GM23338 (cell line): ENCODE results near the gene KSR2.

Experiments used
- CREB1 ChIP-seq: fragments of 250-450 bp; sonication (Bioruptor Pico); IDR thresholded peaks from 2 replicates; pipeline ENCODE4 v1.5.0; 2020; ENCODE audit warnings: low read depth, mild to moderate bottlenecking, moderate library complexity
- CTCF ChIP-seq, 2 experiments: fragments of 200-600 bp in 1 of 2; sonication (generic) in 1 of 2; conservative IDR thresholded peaks; 2 replicates each; pipeline versions ENCODE4 v1.5.1 to v1.6.1; 2016 to 2017; ENCODE audit warnings: antibody characterized with exemption in 2 of 2, low read depth in 2 of 2, mild to moderate bottlenecking in 2 of 2, moderate library complexity in 1 of 2
- ETS1 ChIP-seq: IDR thresholded peaks from 2 replicates; pipeline ENCODE4 v1.6.1; 2016; ENCODE audit warnings: antibody characterized with exemption
- EZH2 ChIP-seq: fragments of 200-600 bp; sonication (generic); IDR thresholded peaks from one replicate; pipeline ENCODE4 v1.8.0; 2017; ENCODE audit warnings: antibody characterized with exemption, mild to moderate bottlenecking, low read depth; ENCODE audit not compliant: unreplicated experiment
- EZH2phosphoT487 ChIP-seq: fragments of 200-600 bp; sonication (generic); IDR thresholded peaks from one replicate; pipeline ENCODE4 v1.8.1; 2018; ENCODE audit warnings: antibody characterized with exemption; ENCODE audit not compliant: unreplicated experiment
- JUNB ChIP-seq: IDR thresholded peaks from one replicate; pipeline ENCODE4 v1.6.1; 2016; ENCODE audit warnings: antibody characterized with exemption; ENCODE audit not compliant: unreplicated experiment
- NANOG ChIP-seq: IDR thresholded peaks from 2 replicates; pipeline ENCODE4 v1.6.1; 2016; ENCODE audit warnings: antibody characterized with exemption, borderline replicate concordance
- POLR2AphosphoS5 ChIP-seq: IDR thresholded peaks from 2 replicates; pipeline ENCODE4 v1.6.1; 2016; ENCODE audit warnings: antibody characterized with exemption, low read depth
- STAT1 ChIP-seq: IDR thresholded peaks from one replicate; pipeline ENCODE4 v1.6.1; 2016; ENCODE audit warnings: antibody characterized with exemption; ENCODE audit not compliant: unreplicated experiment
- ZNF114 ChIP-seq: fragments of 250-450 bp; sonication (Bioruptor Pico); IDR thresholded peaks from 2 replicates; pipeline ENCODE4 v1.5.0; 2020; ENCODE audit warnings: mild to moderate bottlenecking, moderate library complexity
- ZNF331 ChIP-seq: fragments of 250-450 bp; sonication (Bioruptor Pico); IDR thresholded peaks from 2 replicates; pipeline ENCODE4 v1.5.0; 2020; ENCODE audit warnings: low read depth, mild to moderate bottlenecking, moderate library complexity
- TF ChIP-seq, protein P1 (sequence below): IDR thresholded peaks from one replicate; pipeline ENCODE4 v1.6.1; 2018; ENCODE audit warnings: antibody characterized with exemption; ENCODE audit not compliant: unreplicated experiment
- TF ChIP-seq, protein P2 (sequence below): fragments of 250-450 bp; sonication (Bioruptor Pico); IDR thresholded peaks from 2 replicates; pipeline ENCODE4 v1.5.0; 2020; ENCODE audit warnings: mild to moderate bottlenecking, moderate library complexity

DNA sequence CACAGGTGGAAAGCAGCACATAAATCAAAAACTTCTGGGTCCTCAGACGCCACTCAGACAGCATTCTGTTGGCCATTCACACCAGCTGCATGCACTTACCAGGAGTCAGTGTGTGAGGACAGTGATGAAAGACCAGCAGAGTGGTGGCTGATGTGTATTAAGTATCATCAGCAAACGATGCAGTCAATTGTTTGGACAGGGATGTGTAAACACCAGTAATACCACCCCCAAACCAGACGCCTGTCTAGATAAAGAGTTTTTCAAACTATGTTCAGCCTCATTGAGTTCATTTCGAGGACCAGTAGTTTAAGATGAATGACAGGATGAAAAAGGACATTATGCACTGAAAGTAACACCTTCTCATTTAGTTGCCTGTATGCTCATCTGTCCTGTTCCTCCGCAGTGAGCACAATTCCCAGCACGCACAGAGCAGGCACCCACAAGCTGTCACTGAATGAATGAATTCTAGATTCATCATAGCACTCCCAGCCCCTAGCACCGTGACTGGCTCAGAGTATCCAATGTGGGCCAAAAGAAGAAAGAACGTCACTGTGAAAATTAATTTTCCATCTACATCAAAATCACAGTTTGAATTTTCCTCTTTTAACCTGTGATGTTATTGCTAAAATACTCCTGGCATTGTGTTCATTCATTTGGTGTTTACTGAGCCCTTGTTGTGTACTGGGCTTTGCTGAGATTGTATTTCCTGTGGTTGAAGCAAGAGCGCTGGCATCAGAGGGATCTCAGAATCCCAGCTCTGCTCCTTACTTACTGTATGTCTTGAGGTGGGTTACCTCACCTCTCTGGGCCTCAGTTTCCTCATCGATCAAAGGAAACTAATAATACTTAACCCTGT lies 482.6 kb downstream of the KSR2 start:
- TF ChIP-seq ETS1 (no peak), CTCF (conservative IDR thresholded peaks at IDR 0.05; ENCODE audit: low read depth in 2 of 2) (no peak), POLR2AphosphoS5 (no peak), STAT1 (no peak), EZH2 (no peak), ZNF331 (CRISPR knock-in tag) (no peak), EZH2phosphoT487 (no peak), JUNB (no peak), CREB1 (CRISPR knock-in tag) (no peak), ZNF114 (CRISPR knock-in tag) (no peak), NANOG (no peak)
- TF ChIP-seq, protein P1, sequence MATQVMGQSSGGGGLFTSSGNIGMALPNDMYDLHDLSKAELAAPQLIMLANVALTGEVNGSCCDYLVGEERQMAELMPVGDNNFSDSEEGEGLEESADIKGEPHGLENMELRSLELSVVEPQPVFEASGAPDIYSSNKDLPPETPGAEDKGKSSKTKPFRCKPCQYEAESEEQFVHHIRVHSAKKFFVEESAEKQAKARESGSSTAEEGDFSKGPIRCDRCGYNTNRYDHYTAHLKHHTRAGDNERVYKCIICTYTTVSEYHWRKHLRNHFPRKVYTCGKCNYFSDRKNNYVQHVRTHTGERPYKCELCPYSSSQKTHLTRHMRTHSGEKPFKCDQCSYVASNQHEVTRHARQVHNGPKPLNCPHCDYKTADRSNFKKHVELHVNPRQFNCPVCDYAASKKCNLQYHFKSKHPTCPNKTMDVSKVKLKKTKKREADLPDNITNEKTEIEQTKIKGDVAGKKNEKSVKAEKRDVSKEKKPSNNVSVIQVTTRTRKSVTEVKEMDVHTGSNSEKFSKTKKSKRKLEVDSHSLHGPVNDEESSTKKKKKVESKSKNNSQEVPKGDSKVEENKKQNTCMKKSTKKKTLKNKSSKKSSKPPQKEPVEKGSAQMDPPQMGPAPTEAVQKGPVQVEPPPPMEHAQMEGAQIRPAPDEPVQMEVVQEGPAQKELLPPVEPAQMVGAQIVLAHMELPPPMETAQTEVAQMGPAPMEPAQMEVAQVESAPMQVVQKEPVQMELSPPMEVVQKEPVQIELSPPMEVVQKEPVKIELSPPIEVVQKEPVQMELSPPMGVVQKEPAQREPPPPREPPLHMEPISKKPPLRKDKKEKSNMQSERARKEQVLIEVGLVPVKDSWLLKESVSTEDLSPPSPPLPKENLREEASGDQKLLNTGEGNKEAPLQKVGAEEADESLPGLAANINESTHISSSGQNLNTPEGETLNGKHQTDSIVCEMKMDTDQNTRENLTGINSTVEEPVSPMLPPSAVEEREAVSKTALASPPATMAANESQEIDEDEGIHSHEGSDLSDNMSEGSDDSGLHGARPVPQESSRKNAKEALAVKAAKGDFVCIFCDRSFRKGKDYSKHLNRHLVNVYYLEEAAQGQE, result no peak
- TF ChIP-seq, protein P2, sequence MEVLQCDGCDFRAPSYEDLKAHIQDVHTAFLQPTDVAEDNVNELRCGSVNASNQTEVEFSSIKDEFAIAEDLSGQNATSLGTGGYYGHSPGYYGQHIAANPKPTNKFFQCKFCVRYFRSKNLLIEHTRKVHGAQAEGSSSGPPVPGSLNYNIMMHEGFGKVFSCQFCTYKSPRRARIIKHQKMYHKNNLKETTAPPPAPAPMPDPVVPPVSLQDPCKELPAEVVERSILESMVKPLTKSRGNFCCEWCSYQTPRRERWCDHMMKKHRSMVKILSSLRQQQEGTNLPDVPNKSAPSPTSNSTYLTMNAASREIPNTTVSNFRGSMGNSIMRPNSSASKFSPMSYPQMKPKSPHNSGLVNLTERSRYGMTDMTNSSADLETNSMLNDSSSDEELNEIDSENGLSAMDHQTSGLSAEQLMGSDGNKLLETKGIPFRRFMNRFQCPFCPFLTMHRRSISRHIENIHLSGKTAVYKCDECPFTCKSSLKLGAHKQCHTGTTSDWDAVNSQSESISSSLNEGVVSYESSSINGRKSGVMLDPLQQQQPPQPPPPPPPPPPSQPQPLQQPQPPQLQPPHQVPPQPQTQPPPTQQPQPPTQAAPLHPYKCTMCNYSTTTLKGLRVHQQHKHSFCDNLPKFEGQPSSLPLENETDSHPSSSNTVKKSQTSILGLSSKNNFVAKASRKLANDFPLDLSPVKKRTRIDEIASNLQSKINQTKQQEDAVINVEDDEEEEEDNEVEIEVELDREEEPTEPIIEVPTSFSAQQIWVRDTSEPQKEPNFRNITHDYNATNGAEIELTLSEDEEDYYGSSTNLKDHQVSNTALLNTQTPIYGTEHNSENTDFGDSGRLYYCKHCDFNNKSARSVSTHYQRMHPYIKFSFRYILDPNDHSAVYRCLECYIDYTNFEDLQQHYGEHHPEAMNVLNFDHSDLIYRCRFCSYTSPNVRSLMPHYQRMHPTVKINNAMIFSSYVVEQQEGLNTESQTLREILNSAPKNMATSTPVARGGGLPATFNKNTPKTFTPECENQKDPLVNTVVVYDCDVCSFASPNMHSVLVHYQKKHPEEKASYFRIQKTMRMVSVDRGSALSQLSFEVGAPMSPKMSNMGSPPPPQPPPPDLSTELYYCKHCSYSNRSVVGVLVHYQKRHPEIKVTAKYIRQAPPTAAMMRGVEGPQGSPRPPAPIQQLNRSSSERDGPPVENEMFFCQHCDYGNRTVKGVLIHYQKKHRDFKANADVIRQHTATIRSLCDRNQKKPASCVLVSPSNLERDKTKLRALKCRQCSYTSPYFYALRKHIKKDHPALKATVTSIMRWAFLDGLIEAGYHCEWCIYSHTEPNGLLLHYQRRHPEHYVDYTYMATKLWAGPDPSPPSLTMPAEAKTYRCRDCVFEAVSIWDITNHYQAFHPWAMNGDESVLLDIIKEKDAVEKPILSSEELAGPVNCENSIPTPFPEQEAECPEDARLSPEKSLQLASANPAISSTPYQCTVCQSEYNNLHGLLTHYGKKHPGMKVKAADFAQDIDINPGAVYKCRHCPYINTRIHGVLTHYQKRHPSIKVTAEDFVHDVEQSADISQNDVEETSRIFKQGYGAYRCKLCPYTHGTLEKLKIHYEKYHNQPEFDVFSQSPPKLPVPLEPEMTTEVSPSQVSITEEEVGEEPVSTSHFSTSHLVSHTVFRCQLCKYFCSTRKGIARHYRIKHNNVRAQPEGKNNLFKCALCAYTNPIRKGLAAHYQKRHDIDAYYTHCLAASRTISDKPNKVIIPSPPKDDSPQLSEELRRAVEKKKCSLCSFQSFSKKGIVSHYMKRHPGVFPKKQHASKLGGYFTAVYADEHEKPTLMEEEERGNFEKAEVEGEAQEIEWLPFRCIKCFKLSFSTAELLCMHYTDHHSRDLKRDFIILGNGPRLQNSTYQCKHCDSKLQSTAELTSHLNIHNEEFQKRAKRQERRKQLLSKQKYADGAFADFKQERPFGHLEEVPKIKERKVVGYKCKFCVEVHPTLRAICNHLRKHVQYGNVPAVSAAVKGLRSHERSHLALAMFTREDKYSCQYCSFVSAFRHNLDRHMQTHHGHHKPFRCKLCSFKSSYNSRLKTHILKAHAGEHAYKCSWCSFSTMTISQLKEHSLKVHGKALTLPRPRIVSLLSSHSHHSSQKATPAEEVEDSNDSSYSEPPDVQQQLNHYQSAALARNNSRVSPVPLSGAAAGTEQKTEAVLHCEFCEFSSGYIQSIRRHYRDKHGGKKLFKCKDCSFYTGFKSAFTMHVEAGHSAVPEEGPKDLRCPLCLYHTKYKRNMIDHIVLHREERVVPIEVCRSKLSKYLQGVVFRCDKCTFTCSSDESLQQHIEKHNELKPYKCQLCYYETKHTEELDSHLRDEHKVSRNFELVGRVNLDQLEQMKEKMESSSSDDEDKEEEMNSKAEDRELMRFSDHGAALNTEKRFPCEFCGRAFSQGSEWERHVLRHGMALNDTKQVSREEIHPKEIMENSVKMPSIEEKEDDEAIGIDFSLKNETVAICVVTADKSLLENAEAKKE, result no peak
